ENCODE measurements around the gene ALDH3B2. TPM values are rescaled to one million over a fixed set of nuclear protein-coding genes. Genes with fewer than 3 reads are reported as not detected.
A peak's percentile ranks its signal among the peaks of the same experiment; 100 is the strongest.

ALDH3B2 gene
- total RNA-seq, 3 donors from 2014 or later: 0.32 to 62.3 (median 44.1) TPM

GRCh38 chr11:67649634-67650510, 24.6 kb downstream of the ALDH3B2 start:
- H3K4me1 ChIP-seq: no peaks in the 10 kb centered on the region
- intact Hi-C loops (cut with DNase I; ENCODE audit: low total_unique reads): no loop called here
- no peaks in the 10 kb centered on the region for H3K36me3 ChIP-seq
- H3K27me3 ChIP-seq: no peaks in the 10 kb centered on the region
- TF ChIP-seq POLR2A (IDR thresholded peaks at IDR 0.05) (no peak), CTCF (IDR thresholded peaks at IDR 0.05) (no peak), POLR2AphosphoS5 (IDR thresholded peaks at IDR 0.05) (no peak)
- no peak for DNase-seq (ENCODE audit: low spot score in 2 of 2)
- peak overlapping the region; percentile 14 to 33 for H3K27ac ChIP-seq
- peak overlapping the region; percentile 26 to 71 (median 58) for H3K4me3 ChIP-seq
- no peaks in the 10 kb centered on the region for H3K9me3 ChIP-seq

GRCh38 chr11:67648796-67649613, 25.4 kb downstream of the ALDH3B2 start:
- TF ChIP-seq CTCF (IDR thresholded peaks at IDR 0.05) (no peak), POLR2A (IDR thresholded peaks at IDR 0.05) (no peak), POLR2AphosphoS5 (IDR thresholded peaks at IDR 0.05) (no peak)
- H3K27me3 ChIP-seq: no peaks in the 10 kb centered on the region
- intact Hi-C loops (cut with DNase I; ENCODE audit: low total_unique reads): no loop called here

GRCh38 chr11:67648140-67648795, 26.2 kb downstream of the ALDH3B2 start:
- no peaks in the 10 kb centered on the region for H3K36me3 ChIP-seq
- no peaks in the 10 kb centered on the region for H3K9me3 ChIP-seq
- intact Hi-C loops (cut with DNase I; ENCODE audit: low total_unique reads): no loop called here
- TF ChIP-seq POLR2AphosphoS5 (IDR thresholded peaks at IDR 0.05) (no peak), CTCF (IDR thresholded peaks at IDR 0.05) (no peak), POLR2A (IDR thresholded peaks at IDR 0.05) (no peak)
- no peak for DNase-seq (ENCODE audit: low spot score in 2 of 2)
- no peaks in the 10 kb centered on the region for H3K4me1 ChIP-seq
- H3K4me3 ChIP-seq: no peak overlapping the region
- H3K27me3 ChIP-seq: no peaks in the 10 kb centered on the region
- no peak overlapping the region for H3K27ac ChIP-seq

More at GRCh38 chr11:67648796-67649613, 25.4 kb downstream of the ALDH3B2 start:
- H3K27ac ChIP-seq: no peak overlapping the region
- DNase-seq (ENCODE audit: low spot score in 2 of 2): no peak
- no peaks in the 10 kb centered on the region for H3K4me1 ChIP-seq
- H3K36me3 ChIP-seq: no peaks in the 10 kb centered on the region
- H3K9me3 ChIP-seq: no peaks in the 10 kb centered on the region
- no peak overlapping the region for H3K4me3 ChIP-seq

GRCh38 chr11:67647471-67647870, 27.0 kb downstream of the ALDH3B2 start:
- H3K4me3 ChIP-seq: no peak overlapping the region
- H3K9me3 ChIP-seq: no peaks in the 10 kb centered on the region
- no peaks in the 10 kb centered on the region for H3K36me3 ChIP-seq
- DNase-seq (ENCODE audit: low spot score in 2 of 2): no peak
- H3K4me1 ChIP-seq: no peaks in the 10 kb centered on the region
- intact Hi-C loops (cut with DNase I; ENCODE audit: low total_unique reads): no loop called here
- TF ChIP-seq POLR2A (IDR thresholded peaks at IDR 0.05): no peak
- no peak for TF ChIP-seq CTCF (IDR thresholded peaks at IDR 0.05)
- TF ChIP-seq POLR2AphosphoS5 (IDR thresholded peaks at IDR 0.05): no peak
- H3K27me3 ChIP-seq: no peaks in the 10 kb centered on the region
- H3K27ac ChIP-seq: no peak overlapping the region

All from breast epithelium (tissue), 4 donors.